GM19193 (cell line): ENCODE measurements around the gene FHOD3.

ENCODE experiments used
- POLR2A ChIP-seq: IDR thresholded peaks from 4 replicates; pipeline ENCODE4 v1.6.1; 2011; ENCODE audit not compliant: insufficient read depth, insufficient read length; ENCODE audit errors: extremely low read depth

FHOD3 gene

DNA sequence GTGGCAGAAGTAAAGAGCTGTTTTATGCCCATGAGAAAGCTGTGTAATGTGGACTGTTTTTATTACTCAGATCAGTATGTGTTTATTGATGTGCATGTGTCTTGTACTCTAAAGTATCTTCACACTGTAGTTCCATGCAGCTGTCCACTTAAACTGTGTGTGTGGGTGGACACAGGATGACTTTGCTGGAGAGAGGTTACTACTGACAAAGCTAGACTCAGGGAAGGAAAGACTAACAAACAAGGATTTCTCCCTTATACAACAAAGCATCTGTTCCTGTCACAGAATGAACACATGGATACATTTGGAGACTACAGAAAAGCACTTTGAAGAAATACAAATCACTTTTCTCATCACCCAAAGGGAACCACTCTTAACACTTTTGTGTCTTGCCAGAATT lies 10.0 kb downstream of the FHOD3 start:
- no peak for TF ChIP-seq POLR2A

- TF ChIP-seq POLR2A, result no peak
These were observed 11.4 kb downstream of the FHOD3 start for GRCh38 chr18:36308711-36309435.

GRCh38 chr18:36309436-36310391 lies 12.2 kb downstream of the FHOD3 start:
- no peak for TF ChIP-seq POLR2A

GRCh38 chr18:36311026-36311570 lies 13.6 kb downstream of the FHOD3 start:
- TF ChIP-seq POLR2A, result no peak

GRCh38 chr18:36312806-36313395 lies 15.4 kb downstream of the FHOD3 start:
- no peak for TF ChIP-seq POLR2A

GRCh38 chr18:36314098-36314497 lies 16.6 kb downstream of the FHOD3 start:
- no peak for TF ChIP-seq POLR2A

- no peak for TF ChIP-seq POLR2A
These were observed 17.2 kb downstream of the FHOD3 start for GRCh38 chr18:36314754-36315153.

DNA sequence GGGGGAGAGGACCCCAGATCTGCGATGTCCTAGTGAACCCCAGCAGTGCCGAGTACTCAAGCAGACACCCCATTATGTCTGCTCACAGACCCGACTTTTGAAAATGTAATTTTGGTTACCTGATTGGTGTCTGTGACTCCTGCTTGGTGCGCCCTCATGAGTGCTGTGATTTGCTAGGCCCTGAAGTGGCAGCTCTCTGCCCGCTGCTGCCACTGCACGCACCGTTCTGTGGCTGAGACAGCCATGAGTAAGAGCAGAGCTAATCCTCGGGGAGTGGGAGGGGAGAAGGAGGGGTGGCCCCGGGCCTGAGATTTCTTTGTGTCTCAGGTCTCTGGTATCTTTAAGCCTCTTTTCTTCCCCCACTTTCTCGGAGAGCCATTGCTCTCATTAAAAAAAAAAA lies 18.2 kb downstream of the FHOD3 start:
- no peak for TF ChIP-seq POLR2A

DNA sequence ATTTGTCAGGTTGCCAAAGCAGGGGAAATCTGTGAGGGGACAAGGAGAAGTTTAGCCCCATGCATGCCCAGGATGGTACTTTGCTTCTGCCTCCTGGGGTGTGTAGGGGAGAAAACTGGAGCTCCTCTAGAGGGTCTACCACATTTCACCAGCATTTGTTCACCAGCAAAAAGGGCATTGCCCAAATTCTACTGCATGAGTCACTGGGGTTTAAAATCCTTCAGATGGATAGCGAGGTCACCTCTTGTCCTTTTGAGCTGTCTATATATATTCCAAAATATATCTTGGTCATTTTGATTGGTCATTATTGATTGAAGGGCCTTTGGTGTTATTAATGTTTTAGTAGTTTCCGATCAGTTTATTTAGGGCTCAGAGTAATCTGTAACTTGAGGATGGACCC lies 18.7 kb downstream of the FHOD3 start:
- no peak for TF ChIP-seq POLR2A

- no peak for TF ChIP-seq POLR2A
These were observed 24.3 kb downstream of the FHOD3 start for GRCh38 chr18:36321658-36322407.

DNA sequence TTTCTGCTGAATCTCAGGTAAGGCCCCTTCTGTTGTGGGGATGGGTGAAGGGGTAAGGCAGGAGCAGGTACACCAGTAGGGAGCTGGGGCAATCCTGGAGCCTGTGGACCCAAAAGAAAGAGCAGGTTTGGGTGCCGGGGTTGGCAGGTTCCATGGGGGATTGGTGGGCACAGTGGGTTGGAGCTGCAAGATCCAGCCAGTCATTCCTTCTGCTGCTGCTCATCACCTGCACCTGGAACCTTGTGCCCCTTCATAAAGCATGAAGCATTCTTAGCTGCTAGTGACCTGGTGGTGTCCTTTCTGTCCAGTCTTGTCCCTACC lies 24.9 kb downstream of the FHOD3 start:
- no peak for TF ChIP-seq POLR2A

DNA sequence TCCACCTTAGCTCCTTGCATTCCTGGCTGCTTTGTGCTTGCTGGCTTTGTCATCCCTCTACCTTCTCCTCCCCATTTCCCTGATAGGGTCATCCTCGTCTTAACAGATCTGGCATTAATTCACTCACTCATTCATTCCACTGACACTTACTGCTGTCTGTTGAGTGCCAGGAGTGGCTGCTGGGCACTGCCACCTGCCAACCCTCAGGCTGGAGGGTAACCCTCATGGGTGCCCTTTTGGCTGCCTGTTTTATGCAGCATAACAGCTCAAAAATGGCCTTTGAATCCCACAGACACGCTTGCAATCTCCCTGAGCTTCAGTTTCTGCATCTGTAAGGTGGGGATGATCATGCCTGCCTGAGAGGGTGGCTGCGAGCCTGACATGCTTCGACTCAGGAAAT lies 25.2 kb downstream of the FHOD3 start:
- no peak for TF ChIP-seq POLR2A

GRCh38 chr18:36323421-36323820 lies 25.9 kb downstream of the FHOD3 start:
- no peak for TF ChIP-seq POLR2A

- no peak for TF ChIP-seq POLR2A
These were observed 28.3 kb downstream of the FHOD3 start for GRCh38 chr18:36325846-36326245.

- TF ChIP-seq POLR2A, result no peak
These were observed 29.3 kb downstream of the FHOD3 start for GRCh38 chr18:36326771-36327170.
